ENCODE data around the gene GOLPH3.

DNA sequence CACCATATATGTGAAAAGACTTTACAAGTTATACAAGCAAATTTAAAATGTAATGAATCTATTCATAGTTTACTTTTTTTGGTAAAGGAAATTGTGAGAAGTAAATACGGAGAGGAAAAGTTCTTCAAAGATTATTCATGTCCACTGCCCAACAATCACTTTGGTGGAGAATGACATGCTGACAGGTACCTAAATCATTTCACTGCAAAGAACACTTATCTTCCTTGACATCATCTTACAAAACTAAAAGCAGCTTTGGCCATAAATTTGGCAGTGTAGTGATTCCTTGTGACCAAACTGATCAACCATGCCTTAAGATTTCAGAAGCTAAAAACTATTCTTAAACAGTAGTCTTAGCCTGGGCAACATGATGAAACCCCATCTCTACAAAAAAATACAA, 42.5 kb downstream of the GOLPH3 start:
- no peak for TF ChIP-seq REST (IDR thresholded peaks at IDR 0.05; ENCODE audit: low read depth)
- TF ChIP-seq SIN3A (IDR thresholded peaks at IDR 0.05; ENCODE audit: low read depth) = no peak
- TF ChIP-seq POLR2AphosphoS5 (IDR thresholded peaks at IDR 0.05; ENCODE audit: low read depth, low read length) = no peak
- TF ChIP-seq, protein P1, sequence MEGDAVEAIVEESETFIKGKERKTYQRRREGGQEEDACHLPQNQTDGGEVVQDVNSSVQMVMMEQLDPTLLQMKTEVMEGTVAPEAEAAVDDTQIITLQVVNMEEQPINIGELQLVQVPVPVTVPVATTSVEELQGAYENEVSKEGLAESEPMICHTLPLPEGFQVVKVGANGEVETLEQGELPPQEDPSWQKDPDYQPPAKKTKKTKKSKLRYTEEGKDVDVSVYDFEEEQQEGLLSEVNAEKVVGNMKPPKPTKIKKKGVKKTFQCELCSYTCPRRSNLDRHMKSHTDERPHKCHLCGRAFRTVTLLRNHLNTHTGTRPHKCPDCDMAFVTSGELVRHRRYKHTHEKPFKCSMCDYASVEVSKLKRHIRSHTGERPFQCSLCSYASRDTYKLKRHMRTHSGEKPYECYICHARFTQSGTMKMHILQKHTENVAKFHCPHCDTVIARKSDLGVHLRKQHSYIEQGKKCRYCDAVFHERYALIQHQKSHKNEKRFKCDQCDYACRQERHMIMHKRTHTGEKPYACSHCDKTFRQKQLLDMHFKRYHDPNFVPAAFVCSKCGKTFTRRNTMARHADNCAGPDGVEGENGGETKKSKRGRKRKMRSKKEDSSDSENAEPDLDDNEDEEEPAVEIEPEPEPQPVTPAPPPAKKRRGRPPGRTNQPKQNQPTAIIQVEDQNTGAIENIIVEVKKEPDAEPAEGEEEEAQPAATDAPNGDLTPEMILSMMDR (IDR thresholded peaks at IDR 0.05 in 2 of 3, conservative IDR thresholded peaks at IDR 0.05 in 1 of 3; ENCODE audit: borderline replicate concordance in 1 of 3, insufficient read depth in 1 of 3, low read depth in 2 of 3, low read length in 2 of 3) = no peak
- no peak for TF ChIP-seq POLR2A (IDR thresholded peaks at IDR 0.05; ENCODE audit: borderline replicate concordance, extremely low read depth, insufficient read depth, insufficient read length)
- no peak for TF ChIP-seq YY1 (IDR thresholded peaks at IDR 0.05; ENCODE audit: extremely low read depth, insufficient replicate concordance, low read depth, low read length)
- no peak for TF ChIP-seq ZFX (IDR thresholded peaks at IDR 0.05)

Data from HCT116 (cell line).